Ovary (tissue), 9 donors: ENCODE results near the gene SMARCAL1. TPM values are rescaled to one million over a fixed set of nuclear protein-coding genes. Genes with fewer than 3 reads are reported as not detected.

Experiments
- DNase-seq, 5 donors: peaks; one replicate each; pipeline ENCODE4 v3.0.0-alpha.2; 2019 to 2020
- H3K27ac ChIP-seq, 2 donors: fragments of 200-600 bp; one replicate each; pipeline versions ENCODE4 v1.5.1 to v1.8.0; 2019 to 2022
- H3K27me3 ChIP-seq: fragments of 200-600 bp; one replicate; pipeline ENCODE4 v1.8.0; 2022
- H3K36me3 ChIP-seq: fragments of 200-600 bp; sonication (generic); one replicate; pipeline ENCODE4 v1.5.1; 2019
- H3K4me1 ChIP-seq: one replicate; pipeline ENCODE4 v1.8.1; 2013; ENCODE audit warnings: mild to moderate bottlenecking, moderate library complexity; ENCODE audit not compliant: insufficient read depth
- H3K4me3 ChIP-seq: fragments of 200-600 bp; sonication (generic); one replicate; pipeline ENCODE4 v1.5.1; 2017
- H3K9me3 ChIP-seq, 2 donors: fragments of 200-600 bp in 1 of 2; sonication (generic) in 1 of 2; one replicate each; pipeline versions ENCODE4 v1.5.1 to v1.8.1; 2013 to 2019; ENCODE audit warnings: mild to moderate bottlenecking in 1 of 2, moderate library complexity in 1 of 2
- EP300 ChIP-seq: sonication (generic); formaldehyde crosslinking; IDR thresholded peaks from one replicate; pipeline ENCODE4 v1.6.1; 2017; ENCODE audit warnings: antibody characterized with exemption
- POLR2A ChIP-seq: fragments of 450-650 bp; IDR thresholded peaks from one replicate; pipeline ENCODE4 v1.6.1; 2017; ENCODE audit warnings: antibody characterized with exemption, mild to moderate bottlenecking, moderate library complexity
- WGBS, 3 donors: extraction: QIAGEN DNeasy Blood & Tissue Kit in 1 of 3; methylation state at CpG; one replicate each; pipeline versions ENCODE4 v1.1.5 to v1.1.7; 2013 to 2017; 5-methylcytosine and 5-hydroxymethylcytosine counted together
- intact Hi-C, 4 donors: fragments of 100-400 bp; cut with DNase I; formaldehyde crosslinking; loops; one replicate each; pipeline versions ENCODE4 v1.11.0 to v1.15.1; 2022 to 2023
- polyA plus RNA-seq, 2 donors: library from polyadenylated mRNA; stranded (reverse); fragments of 200-250 nt in 1 of 2; fragments of 350-450 nt in 1 of 2; fragmentation: Illumina TruSeq in 1 of 2; extraction: RNeasy Lipid Tissue Mini Kit (QIAGEN cat#74804) in 1 of 2; gene quantifications; one replicate each; pipeline ENCODE4 v1.2.3, GENCODE V29; 2013 to 2014
- total RNA-seq, 7 donors: library from RNA; depleted of rRNA in 2 of 7; stranded (reverse); fragments of >200 nt in 2 of 7; fragmentation: NEBNext Ultra II Directional in 3 of 7; extraction: Animal tissue kit (Norgen Biotek cat#: 25700) in 3 of 7; gene quantifications; one replicate each; pipeline versions ENCODE4 v1.1.0 to v1.2.4, GENCODE V29; 2016 to 2023
- TF ChIP-seq, protein P1 (sequence below), 3 donors: fragments of 450-650 bp in 2 of 3; fragments of 200-600 bp in 1 of 3; IDR thresholded peaks; one replicate each; pipeline versions ENCODE4 v1.5.1 to v1.8.0; 2016 to 2022; ENCODE audit warnings: antibody characterized with exemption in 3 of 3, mild to moderate bottlenecking in 1 of 3
- donor health status: DM: no; HTN: no; CAD: no; lungs with moderate emphysema.
- donor health status: DM: no; HTN: no; CAD: no.
- donor health status: Bipolar disorder and iron deficiency.
- donor health status: DM: yes; HTN: yes; CAD: no.
- donor health status: DM: no; HTN: no; CAD: no.
- donor health status: DM: yes; HTN: yes; CAD: no.

Gene SMARCAL1
- total and polyA plus RNA-seq, 9 donors: 11.1 to 29.1 (median 20.9) TPM

DNA sequence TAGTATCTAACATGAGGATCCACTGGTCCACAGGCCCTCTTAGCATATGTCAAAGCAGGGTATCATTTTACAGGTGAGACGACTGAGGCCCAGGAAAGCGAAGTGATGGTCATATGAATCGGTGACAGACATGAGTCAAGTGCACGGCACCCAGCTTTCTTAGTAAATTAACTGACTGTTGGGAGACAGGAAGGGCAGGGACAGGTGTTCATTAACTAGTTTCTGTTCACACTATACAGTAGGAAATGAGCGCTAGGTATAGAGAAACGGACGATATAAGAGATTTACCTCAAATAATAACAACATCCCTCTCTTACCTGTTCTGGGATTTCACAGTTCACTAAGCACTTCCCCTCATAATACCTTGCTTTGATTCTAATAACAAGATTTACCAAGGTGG, 1.7 kb upstream of the SMARCAL1 start:
- intact Hi-C loops: no loop called here
- no peak for TF ChIP-seq POLR2A
- TF ChIP-seq, protein P1, sequence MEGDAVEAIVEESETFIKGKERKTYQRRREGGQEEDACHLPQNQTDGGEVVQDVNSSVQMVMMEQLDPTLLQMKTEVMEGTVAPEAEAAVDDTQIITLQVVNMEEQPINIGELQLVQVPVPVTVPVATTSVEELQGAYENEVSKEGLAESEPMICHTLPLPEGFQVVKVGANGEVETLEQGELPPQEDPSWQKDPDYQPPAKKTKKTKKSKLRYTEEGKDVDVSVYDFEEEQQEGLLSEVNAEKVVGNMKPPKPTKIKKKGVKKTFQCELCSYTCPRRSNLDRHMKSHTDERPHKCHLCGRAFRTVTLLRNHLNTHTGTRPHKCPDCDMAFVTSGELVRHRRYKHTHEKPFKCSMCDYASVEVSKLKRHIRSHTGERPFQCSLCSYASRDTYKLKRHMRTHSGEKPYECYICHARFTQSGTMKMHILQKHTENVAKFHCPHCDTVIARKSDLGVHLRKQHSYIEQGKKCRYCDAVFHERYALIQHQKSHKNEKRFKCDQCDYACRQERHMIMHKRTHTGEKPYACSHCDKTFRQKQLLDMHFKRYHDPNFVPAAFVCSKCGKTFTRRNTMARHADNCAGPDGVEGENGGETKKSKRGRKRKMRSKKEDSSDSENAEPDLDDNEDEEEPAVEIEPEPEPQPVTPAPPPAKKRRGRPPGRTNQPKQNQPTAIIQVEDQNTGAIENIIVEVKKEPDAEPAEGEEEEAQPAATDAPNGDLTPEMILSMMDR (IDR thresholded peaks at IDR 0.05): no peak
- TF ChIP-seq EP300: no peak
- Histone ChIP-seq H3K4me1 (no peaks in the 10 kb centered on the region), H3K27ac (no peak overlapping the region), H3K9me3 (no peaks in the 10 kb centered on the region), H3K27me3 (no peaks in the 10 kb centered on the region), H3K36me3 (no peaks in the 10 kb centered on the region), H3K4me3 (no peak overlapping the region)
- 90 to 94% (median 92%) methylated on average over 7 of the region's 7 CpGs for WGBS, 3 donors
- no peak for DNase-seq

DNA sequence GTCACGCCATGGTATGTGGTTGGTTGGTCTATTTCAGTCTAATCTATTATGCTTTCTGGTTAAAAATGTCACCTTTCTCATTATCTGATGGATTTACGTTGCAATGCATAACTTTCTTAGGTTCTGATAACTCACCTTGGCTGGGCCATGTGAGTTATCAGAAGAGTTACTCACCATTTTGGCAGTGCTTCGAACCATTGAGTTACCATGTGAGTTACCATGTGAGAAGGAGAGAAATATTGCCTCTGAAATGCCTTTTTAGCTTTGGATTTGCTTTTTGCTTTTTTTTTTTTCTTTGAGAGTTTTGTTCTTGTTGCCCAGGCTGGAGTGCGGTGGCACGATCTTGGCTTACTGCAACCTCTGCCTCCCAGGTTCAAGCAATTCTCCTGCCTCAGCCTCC, 1.6 kb downstream of the SMARCAL1 start:
- no peak for DNase-seq
- no peak overlapping the region for H3K4me3 ChIP-seq
- H3K9me3 ChIP-seq: no peaks in the 10 kb centered on the region
- H3K27me3 ChIP-seq: no peaks in the 10 kb centered on the region
- TF ChIP-seq POLR2A (no peak), EP300 (no peak)
- TF ChIP-seq, protein P1 (IDR thresholded peaks at IDR 0.05): no peak
- intact Hi-C loops: no loop called here
- WGBS, 3 donors: 90 to 94% (median 90%) methylated on average over 5 of the region's 5 CpGs
- no peak overlapping the region for H3K27ac ChIP-seq
- H3K36me3 ChIP-seq: no peaks in the 10 kb centered on the region
- H3K4me1 ChIP-seq: no peaks in the 10 kb centered on the region

DNA sequence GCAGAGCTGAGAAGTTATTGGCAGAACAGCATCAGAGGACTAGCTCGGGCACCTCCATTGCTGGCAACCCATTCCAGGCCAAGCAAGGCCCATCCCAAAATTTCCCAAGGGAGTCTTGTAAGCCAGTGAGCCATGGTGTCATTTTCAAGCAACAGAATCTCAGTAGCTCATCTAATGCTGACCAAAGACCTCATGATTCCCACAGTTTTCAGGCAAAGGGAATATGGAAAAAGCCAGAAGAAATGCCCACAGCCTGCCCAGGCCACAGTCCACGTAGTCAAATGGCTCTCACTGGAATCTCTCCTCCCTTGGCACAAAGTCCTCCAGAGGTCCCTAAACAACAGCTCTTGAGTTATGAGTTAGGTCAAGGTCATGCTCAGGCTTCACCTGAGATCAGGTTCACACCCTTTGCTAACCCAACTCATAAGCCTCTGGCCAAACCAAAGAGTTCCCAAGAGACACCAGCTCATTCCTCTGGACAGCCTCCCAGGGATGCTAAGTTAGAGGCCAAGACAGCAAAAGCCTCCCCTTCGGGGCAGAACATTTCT, 2.6 kb downstream of the SMARCAL1 start:
- Histone ChIP-seq H3K27ac (no peak overlapping the region), H3K27me3 (no peaks in the 10 kb centered on the region), H3K9me3 (no peaks in the 10 kb centered on the region), H3K36me3 (no peaks in the 10 kb centered on the region), H3K4me3 (no peak overlapping the region), H3K4me1 (no peaks in the 10 kb centered on the region)
- 88 to 93% (median 90%) methylated on average over 3 of the region's 3 CpGs for WGBS, 3 donors
- intact Hi-C loops: no loop called here
- DNase-seq: no peak
- TF ChIP-seq EP300 (no peak), POLR2A (no peak)
- TF ChIP-seq, protein P1 (IDR thresholded peaks at IDR 0.05): no peak

DNA sequence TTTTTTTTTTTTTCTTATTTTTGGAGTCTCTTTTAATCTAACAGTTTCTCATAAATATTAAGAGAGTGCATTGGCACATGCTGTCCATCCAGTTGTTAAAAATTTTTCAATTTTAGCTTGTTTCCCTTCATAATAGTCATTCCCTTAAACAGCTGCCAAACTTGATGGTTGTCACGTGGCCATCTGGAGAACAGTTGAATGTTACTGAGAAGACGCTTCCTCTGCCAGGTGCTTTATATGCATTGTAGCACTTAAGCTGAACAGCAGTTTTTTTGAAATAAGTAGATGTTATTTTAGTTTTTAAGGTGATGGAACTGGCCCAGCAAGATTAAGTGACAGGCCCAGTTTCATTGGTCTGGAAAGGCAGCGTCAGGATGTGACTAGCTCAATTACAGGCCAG, 3.3 kb downstream of the SMARCAL1 start:
- no peak for DNase-seq
- no peaks in the 10 kb centered on the region for H3K9me3 ChIP-seq
- 84 to 92% (median 89%) methylated on average over 3 of the region's 3 CpGs for WGBS, 3 donors
- intact Hi-C loops: no loop called here
- TF ChIP-seq EP300 (no peak), POLR2A (no peak)
- TF ChIP-seq, protein P1 (IDR thresholded peaks at IDR 0.05): no peak
- no peaks in the 10 kb centered on the region for H3K36me3 ChIP-seq
- H3K27me3 ChIP-seq: no peaks in the 10 kb centered on the region
- H3K4me1 ChIP-seq: no peaks in the 10 kb centered on the region
- H3K27ac ChIP-seq: no peak overlapping the region
- H3K4me3 ChIP-seq: no peak overlapping the region
